Common myeloid progenitor, CD34-positive (primary cell): ENCODE measurements around the gene CPEB1.
"Not testable (repeated sequence)": the region's sequence is repeated elsewhere in the genome, so short reads cannot be mapped to it uniquely, and the experiment has no call there.

Experiments
- CTCF ChIA-PET: fragments of 350-600 bp; sonication (Branson Sonifier 250); formaldehyde crosslinking; loops from one replicate; lab custom pipeline; 2021; ENCODE audit warnings: antibody characterized with exemption; lab: Charles Lee
- POLR2A ChIA-PET: fragments of 350-600 bp; sonication (Branson Sonifier 250); formaldehyde crosslinking; loops from one replicate; lab custom pipeline; 2021; ENCODE audit warnings: antibody characterized with exemption; lab: Charles Lee
- DNase-seq, 3 donors: peaks; one replicate each; pipeline versions ENCODE4 v3.0.0 to v3.0.0-alpha.2; 2013
- H3K27ac ChIP-seq, 2 experiments: 1 replicate in 1 of 2; 2 replicates in 1 of 2; pipeline ENCODE4 v1.7.0; 2013; ENCODE audit warnings: inconsistent platforms in 2 of 2, low read length in 2 of 2, mild to moderate bottlenecking in 2 of 2, low read depth in 1 of 2, moderate library complexity in 1 of 2; ENCODE audit not compliant: severe bottlenecking in 2 of 2, insufficient read depth in 1 of 2, poor library complexity in 1 of 2
- H3K27me3 ChIP-seq, 5 experiments: replicated peaks in 2 of 5; 1 replicate in 3 of 5; 2 replicates in 2 of 5; pipeline versions ENCODE4 v1.6.1 to v1.7.0; 2013; ENCODE audit warnings: low read length in 4 of 5, mild to moderate bottlenecking in 2 of 5, moderate library complexity in 2 of 5, inconsistent platforms in 1 of 5; ENCODE audit not compliant: insufficient read depth in 5 of 5, control insufficient read depth in 4 of 5
- H3K36me3 ChIP-seq, 4 experiments: 1 replicate in 2 of 4; 2 replicates in 2 of 4; pipeline versions ENCODE4 v1.6.1 to v1.7.0; 2013; ENCODE audit warnings: low read length in 3 of 4, control low read depth in 1 of 4, mild to moderate bottlenecking in 1 of 4; ENCODE audit not compliant: control insufficient read depth in 4 of 4, insufficient read depth in 4 of 4
- H3K4me1 ChIP-seq, 4 experiments: 1 replicate in 3 of 4; 2 replicates in 1 of 4; pipeline versions ENCODE4 v1.6.1 to v1.7.1; 2013; ENCODE audit warnings: low read length in 3 of 4, mild to moderate bottlenecking in 3 of 4, control low read depth in 1 of 4, inconsistent platforms in 1 of 4, moderate library complexity in 1 of 4; ENCODE audit not compliant: control insufficient read depth in 4 of 4, insufficient read depth in 4 of 4; ENCODE audit errors: control extremely low read depth in 1 of 4
- H3K4me3 ChIP-seq, 7 experiments: 1 replicate in 4 of 7; 2 replicates in 3 of 7; pipeline versions ENCODE4 v1.5.1 to v1.7.0; 2013; ENCODE audit warnings: mild to moderate bottlenecking in 7 of 7, low read length in 6 of 7, moderate library complexity in 6 of 7, inconsistent platforms in 2 of 7, low read depth in 2 of 7, control low read depth in 1 of 7; ENCODE audit not compliant: insufficient read depth in 4 of 7, control insufficient read depth in 1 of 7; ENCODE audit errors: extremely low read depth in 1 of 7
- H3K9me3 ChIP-seq, 5 experiments: 1 replicate in 4 of 5; 2 replicates in 1 of 5; pipeline versions ENCODE4 v1.6.1 to v1.7.1; 2013; ENCODE audit warnings: low read length in 4 of 5, mild to moderate bottlenecking in 2 of 5, inconsistent platforms in 1 of 5, low read depth in 1 of 5, moderate library complexity in 1 of 5; ENCODE audit not compliant: control insufficient read depth in 4 of 5, insufficient read depth in 2 of 5; ENCODE audit errors: control extremely low read depth in 1 of 5
- WGBS: methylation state at CpG from one replicate; pipeline ENCODE4 v1.1.5; 2013; ENCODE audit not compliant: insufficient coverage; 5-methylcytosine and 5-hydroxymethylcytosine counted together

CPEB1 gene

DNA sequence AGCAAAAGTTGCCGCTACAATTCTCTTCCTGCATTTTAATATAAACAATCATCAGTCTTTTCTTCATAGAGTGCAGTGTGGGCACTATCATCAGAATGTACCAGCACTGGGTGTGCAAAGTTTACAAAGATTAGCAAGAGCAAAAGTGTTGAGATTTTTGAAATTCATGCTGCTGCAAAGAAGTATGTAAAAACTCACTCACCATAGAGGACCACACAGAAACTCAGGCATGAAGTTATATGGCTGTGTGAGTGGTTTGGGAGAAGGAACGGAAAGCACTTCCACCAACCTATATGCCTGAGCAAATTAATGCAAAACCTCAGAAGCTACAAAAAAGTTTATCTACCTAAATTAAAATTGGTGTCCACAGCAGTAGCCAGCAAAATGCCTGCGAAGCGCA lies 139.5 kb downstream of the CPEB1 start:
- H3K4me3 ChIP-seq, H3K27me3 ChIP-seq, H3K27ac ChIP-seq, POLR2A ChIA-PET, DNase-seq, H3K9me3 ChIP-seq, H3K36me3 ChIP-seq, H3K4me1 ChIP-seq, CTCF ChIA-PET: not testable (repeated sequence)
- WGBS = no CpG with 5 or more reads among the region's 4 CpGs

DNA sequence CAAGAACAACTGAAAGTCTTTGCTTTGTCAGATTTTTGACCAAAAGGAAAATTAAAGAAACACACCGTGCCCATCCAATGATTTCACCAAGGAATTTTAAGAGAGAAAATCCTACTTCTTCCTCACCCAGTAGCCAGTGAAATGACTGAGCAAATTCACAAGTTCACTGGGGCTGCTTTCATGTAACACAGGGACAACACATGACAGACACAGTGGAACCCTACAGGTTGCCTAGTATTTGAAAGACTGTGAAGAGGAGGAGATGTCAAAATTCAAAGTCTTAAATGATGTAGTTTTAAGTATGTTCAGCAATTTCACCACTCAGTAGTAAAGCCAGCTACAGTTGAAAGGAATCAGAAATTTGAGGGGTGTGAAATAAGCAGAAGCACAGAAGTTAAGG lies 140.1 kb downstream of the CPEB1 start:
- H3K27ac ChIP-seq, POLR2A ChIA-PET, H3K4me1 ChIP-seq, DNase-seq, H3K4me3 ChIP-seq, CTCF ChIA-PET, H3K27me3 ChIP-seq, H3K36me3 ChIP-seq, H3K9me3 ChIP-seq: not testable (repeated sequence)
- no CpG with 5 or more reads among the region's 1 CpG for WGBS

DNA sequence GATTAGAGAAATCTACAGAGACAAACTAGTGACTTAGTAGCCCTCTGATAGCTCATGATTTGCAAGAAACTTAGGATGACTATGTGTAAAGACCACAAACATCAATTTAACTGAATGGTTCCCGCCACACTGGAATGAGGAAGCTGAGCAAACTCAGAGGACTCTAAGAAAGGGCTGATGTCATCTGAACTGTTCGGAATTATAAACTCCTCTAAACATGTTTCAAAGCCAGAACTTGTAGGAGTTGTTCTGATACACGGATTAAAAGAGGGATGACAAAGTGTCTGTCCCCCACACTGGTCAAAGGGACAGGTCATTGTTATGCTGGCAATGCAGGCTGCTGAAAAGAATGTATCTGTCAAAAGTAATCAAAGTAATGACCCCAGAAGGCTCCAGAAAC lies 141.3 kb downstream of the CPEB1 start:
- CTCF ChIA-PET, POLR2A ChIA-PET: not testable (repeated sequence)
- WGBS = no CpG with 5 or more reads among the region's 3 CpGs

DNA sequence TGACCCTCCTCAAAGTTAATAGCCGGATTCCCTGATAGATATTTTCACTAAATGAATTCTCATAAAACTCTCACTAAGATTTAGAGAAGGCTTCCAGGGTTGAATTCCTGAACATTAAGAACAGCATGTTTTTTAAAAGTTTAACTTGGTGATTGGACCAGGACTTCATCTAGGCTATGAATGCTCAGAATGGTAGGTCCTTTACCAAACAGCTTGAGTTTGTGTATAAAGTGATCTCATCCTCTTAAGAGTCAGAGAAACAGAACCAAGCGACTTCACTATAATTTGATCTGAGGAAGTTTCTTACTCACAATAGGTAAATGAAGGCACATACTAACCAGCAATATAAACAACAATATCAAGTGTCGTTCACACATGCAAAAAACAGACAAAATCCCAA lies 143.1 kb downstream of the CPEB1 start:
- H3K36me3 ChIP-seq, H3K4me1 ChIP-seq, H3K4me3 ChIP-seq, H3K9me3 ChIP-seq, CTCF ChIA-PET, DNase-seq, H3K27ac ChIP-seq, POLR2A ChIA-PET, H3K27me3 ChIP-seq: not testable (repeated sequence)
- no CpG with 5 or more reads among the region's 3 CpGs for WGBS

More for the DNA sequence above, 141.3 kb downstream of the CPEB1 start:
- not testable (repeated sequence) for H3K4me3 ChIP-seq, H3K36me3 ChIP-seq, DNase-seq, H3K9me3 ChIP-seq, H3K27me3 ChIP-seq, H3K27ac ChIP-seq, H3K4me1 ChIP-seq

DNA sequence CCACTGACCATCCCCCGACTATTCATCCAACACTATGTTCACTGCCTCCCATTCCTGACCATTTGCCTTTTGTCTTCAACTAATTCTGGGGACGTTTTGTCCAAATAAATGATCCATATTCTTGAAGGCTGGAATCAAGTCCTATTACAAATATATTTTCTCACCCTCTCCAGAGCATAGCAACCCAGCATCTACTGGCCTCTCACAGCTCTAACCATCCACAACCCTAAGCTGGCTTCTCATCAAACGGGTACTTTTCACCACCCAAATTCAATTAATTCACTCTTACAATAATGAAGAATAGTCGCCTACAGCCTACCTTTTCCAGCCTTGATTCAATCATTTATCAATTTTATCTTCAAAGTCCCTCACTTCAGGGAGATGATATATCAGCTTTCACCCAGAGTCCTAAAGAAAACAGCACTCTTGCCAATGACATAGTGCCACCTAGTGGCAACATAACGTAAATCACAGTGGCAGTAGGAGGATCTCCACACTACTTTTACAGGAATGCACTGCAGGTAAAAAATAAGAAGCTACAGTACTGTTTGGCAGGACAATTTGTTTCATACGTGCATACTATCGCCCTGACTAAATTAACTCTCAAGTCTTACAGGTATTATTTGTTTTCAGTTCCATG lies 144.3 kb downstream of the CPEB1 start:
- H3K4me1 ChIP-seq, H3K4me3 ChIP-seq, H3K27me3 ChIP-seq, H3K27ac ChIP-seq, H3K9me3 ChIP-seq, DNase-seq, CTCF ChIA-PET, H3K36me3 ChIP-seq, POLR2A ChIA-PET: not testable (repeated sequence)
- WGBS = no CpG with 5 or more reads among the region's 7 CpGs

DNA sequence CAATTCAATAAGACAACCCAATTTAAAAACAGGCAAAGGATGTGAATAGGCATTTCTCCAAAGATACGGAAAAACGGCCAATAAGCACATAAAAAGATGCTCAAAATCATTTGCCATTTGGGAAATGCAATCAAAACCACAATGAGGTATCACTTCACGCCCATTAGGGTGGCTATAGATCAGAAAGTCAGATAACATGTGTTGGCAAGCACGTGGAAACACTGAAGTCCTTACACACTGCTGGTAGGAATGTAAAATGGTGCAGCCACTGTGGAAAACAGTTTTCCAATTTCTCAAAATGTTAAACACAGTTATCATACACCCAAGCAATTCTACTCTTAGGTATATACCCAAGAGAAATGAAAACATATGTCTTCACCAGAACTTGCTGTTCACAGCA lies 146.4 kb downstream of the CPEB1 start:
- H3K36me3 ChIP-seq, H3K9me3 ChIP-seq, CTCF ChIA-PET, H3K27me3 ChIP-seq, DNase-seq, H3K4me3 ChIP-seq, H3K27ac ChIP-seq, H3K4me1 ChIP-seq, POLR2A ChIA-PET: not testable (repeated sequence)
- no CpG with 5 or more reads among the region's 4 CpGs for WGBS

DNA sequence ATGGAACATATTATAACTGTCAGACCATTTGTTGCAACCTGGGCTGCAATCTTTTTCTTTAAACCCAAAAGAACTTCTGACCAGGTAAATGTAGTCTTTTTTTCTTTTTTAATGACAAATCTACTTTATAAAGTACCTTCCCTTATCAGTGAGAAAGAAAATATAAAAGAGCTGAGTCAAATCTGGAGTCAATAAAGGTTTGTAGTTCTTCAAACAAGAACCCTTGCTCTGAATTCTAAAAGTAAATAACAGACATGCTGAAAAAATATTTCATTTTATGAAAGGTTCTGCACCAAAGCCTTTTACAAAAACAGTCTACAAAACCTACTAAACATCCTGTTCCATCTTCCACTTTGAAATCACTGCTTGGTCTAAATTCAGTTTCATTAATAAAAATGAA lies 149.2 kb downstream of the CPEB1 start:
- POLR2A ChIA-PET, DNase-seq, H3K4me3 ChIP-seq, H3K27me3 ChIP-seq, H3K36me3 ChIP-seq, H3K4me1 ChIP-seq, H3K9me3 ChIP-seq, CTCF ChIA-PET, H3K27ac ChIP-seq: not testable (repeated sequence)
